Muscle layer of colon (tissue), 2 donors: ENCODE measurements around the gene ZNF329.
"Not testable (repeated sequence)": the region's sequence is repeated elsewhere in the genome, so short reads cannot be mapped to it uniquely, and the experiment has no call there.

ENCODE experiments used
- H3K27ac ChIP-seq: one replicate; pipeline ENCODE4 v1.7.0; 2013; ENCODE audit warnings: low read depth, mild to moderate bottlenecking, low read length, moderate library complexity
- H3K27me3 ChIP-seq, 2 donors: one replicate each; pipeline ENCODE4 v1.7.0; 2013; ENCODE audit warnings: low read length in 2 of 2, mild to moderate bottlenecking in 2 of 2; ENCODE audit not compliant: insufficient read depth in 2 of 2, control insufficient read depth in 1 of 2
- H3K36me3 ChIP-seq: one replicate; pipeline ENCODE4 v1.7.0; 2013; ENCODE audit warnings: mild to moderate bottlenecking, low read length; ENCODE audit not compliant: insufficient read depth
- H3K4me1 ChIP-seq: one replicate; pipeline ENCODE4 v1.7.0; 2013; ENCODE audit warnings: mild to moderate bottlenecking, low read length; ENCODE audit not compliant: insufficient read depth
- H3K4me3 ChIP-seq, 2 donors: one replicate each; pipeline ENCODE4 v1.7.0; 2013; ENCODE audit warnings: low read length in 2 of 2, low read depth in 1 of 2, mild to moderate bottlenecking in 1 of 2, moderate library complexity in 1 of 2
- H3K9ac ChIP-seq: one replicate; pipeline ENCODE4 v1.7.0; 2013; ENCODE audit warnings: low read length
- H3K9me3 ChIP-seq: one replicate; pipeline ENCODE4 v1.7.0; 2013; ENCODE audit warnings: mild to moderate bottlenecking, low read length
- donor health status: abdominal sarcoma.
- donor health status: Adenocarcinoma of cecum.

The ZNF329 gene

DNA sequence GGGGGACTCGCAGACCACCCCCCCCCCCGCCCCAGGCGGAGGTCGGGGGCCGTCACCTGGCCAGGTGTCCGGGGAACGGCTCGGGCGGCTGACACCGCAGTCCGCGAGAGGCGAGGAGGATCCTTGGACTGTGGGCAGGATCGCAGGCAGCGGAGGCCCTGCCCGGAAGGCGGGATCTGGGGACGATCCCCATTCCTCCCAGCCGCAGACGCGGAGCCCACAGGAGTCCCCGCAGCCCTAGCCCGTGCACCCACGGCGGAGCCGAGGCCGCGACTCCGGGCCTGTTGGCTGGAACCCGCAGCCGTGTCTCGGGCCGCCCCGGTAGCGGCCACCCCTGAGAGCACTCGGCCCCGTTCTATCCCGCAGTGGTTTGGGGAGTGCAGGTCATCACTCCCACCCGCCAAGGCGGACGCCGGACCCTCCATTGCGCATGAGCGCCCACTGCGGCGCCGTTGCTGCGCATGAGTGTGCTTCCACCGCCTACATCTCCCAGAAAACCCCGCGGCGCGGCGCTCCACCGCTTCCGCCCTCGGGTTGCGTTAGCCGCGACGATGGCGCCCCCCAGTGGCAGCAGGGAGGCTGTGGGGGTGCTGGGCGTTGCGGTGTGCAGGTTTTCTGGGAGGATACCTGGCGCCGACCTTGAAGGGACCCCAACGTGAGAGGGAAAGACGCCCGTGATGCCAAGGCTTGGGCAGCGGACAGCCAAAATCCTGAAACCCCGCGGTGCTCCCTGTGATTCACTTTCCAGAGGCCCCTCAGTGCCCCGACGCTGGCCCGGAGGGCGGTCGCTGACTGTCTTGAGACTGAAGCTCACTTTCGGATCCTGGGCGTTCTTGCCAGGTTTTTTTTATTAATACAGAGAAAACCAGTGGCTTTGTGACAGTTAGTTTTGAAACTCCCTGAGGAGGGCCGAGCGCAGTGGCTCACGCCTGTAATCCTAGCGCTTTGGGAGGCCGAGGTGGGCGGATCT is 4.4 kb upstream of the ZNF329 start:
- peak overlapping the region; percentile 77 for H3K27ac ChIP-seq
- H3K27me3 ChIP-seq: no peaks in the 10 kb centered on the region
- H3K36me3 ChIP-seq: no peaks in the 10 kb centered on the region
- no peaks in the 10 kb centered on the region for H3K9me3 ChIP-seq
- peak overlapping the region; percentile 76 for H3K9ac ChIP-seq
- H3K4me3 ChIP-seq: peak overlapping the region; percentile 96 to 97
- H3K4me1 ChIP-seq: peaks cover 20% of the 10 kb centered on the region

GRCh38 chr19:58154287-58154678 is 3.7 kb upstream of the ZNF329 start:
- peak overlapping the region; percentile 77 for H3K27ac ChIP-seq
- H3K4me1 ChIP-seq: peaks cover 26% of the 10 kb centered on the region
- H3K9ac ChIP-seq: peak overlapping the region; percentile 76
- peak overlapping the region; percentile 96 to 97 for H3K4me3 ChIP-seq
- H3K27me3 ChIP-seq: no peaks in the 10 kb centered on the region
- H3K36me3 ChIP-seq: no peaks in the 10 kb centered on the region
- no peaks in the 10 kb centered on the region for H3K9me3 ChIP-seq

- no peaks in the 10 kb centered on the region for H3K36me3 ChIP-seq
- H3K27me3 ChIP-seq: no peaks in the 10 kb centered on the region
- peaks cover 28% of the 10 kb centered on the region for H3K4me1 ChIP-seq
- H3K9ac ChIP-seq: no peak overlapping the region
- H3K4me3 ChIP-seq: peak overlapping the region in 1 of 2 donors; percentile 96
- no peak overlapping the region for H3K27ac ChIP-seq
- no peaks in the 10 kb centered on the region for H3K9me3 ChIP-seq
Observed at GRCh38 chr19:58153386-58153785, 2.8 kb upstream of the ZNF329 start.

- H3K9me3 ChIP-seq, H3K4me3 ChIP-seq, H3K27me3 ChIP-seq, H3K27ac ChIP-seq, H3K36me3 ChIP-seq, H3K9ac ChIP-seq: not testable (repeated sequence)
- H3K4me1 ChIP-seq: peaks cover 15% of the 10 kb centered on the region
Observed at GRCh38 chr19:58147475-58147874, 3.1 kb downstream of the ZNF329 start.

DNA sequence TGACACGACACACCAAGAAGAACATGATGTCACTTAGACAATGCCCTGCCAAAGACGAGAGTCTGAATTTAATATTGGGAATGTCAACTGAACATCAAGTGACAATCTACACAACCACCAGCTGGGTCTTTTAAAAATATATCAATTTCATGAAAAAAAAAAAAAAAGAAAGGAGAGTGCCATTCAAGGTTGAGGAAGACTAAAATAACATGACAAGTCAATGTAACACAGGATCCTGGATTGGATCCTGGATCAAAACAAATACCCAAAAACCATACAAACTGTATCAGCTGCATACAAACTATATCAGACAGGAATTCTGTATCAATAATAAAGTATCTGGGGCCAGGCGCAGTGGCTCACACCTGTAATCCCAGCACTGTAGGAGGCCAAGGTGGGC is 4.7 kb downstream of the ZNF329 start:
- Histone ChIP-seq H3K9me3 (peaks cover 15% of the 10 kb centered on the region), H3K9ac (no peak overlapping the region), H3K27me3 (no peaks in the 10 kb centered on the region), H3K36me3 (peaks cover 17% of the 10 kb centered on the region), H3K4me1 (peaks cover 10% of the 10 kb centered on the region), H3K27ac (no peak overlapping the region), H3K4me3 (no peak overlapping the region)

GRCh38 chr19:58134244-58134643 is 16.3 kb downstream of the ZNF329 start:
- H3K9me3 ChIP-seq: peaks cover 67% of the 10 kb centered on the region
- peaks cover 63% of the 10 kb centered on the region for H3K36me3 ChIP-seq
- no peaks in the 10 kb centered on the region for H3K27me3 ChIP-seq
- no peak overlapping the region for H3K9ac ChIP-seq
- H3K4me1 ChIP-seq: no peaks in the 10 kb centered on the region
- H3K27ac ChIP-seq: no peak overlapping the region
- no peak overlapping the region for H3K4me3 ChIP-seq

GRCh38 chr19:58129284-58129683 is 21.3 kb downstream of the ZNF329 start:
- Histone ChIP-seq H3K9me3 (peaks cover 82% of the 10 kb centered on the region), H3K4me3 (peak overlapping the region; percentile 5 to 46), H3K27ac (no peak overlapping the region), H3K4me1 (no peaks in the 10 kb centered on the region), H3K9ac (no peak overlapping the region), H3K27me3 (no peaks in the 10 kb centered on the region), H3K36me3 (peaks cover 59% of the 10 kb centered on the region)

GRCh38 chr19:58128041-58128685 is 22.4 kb downstream of the ZNF329 start:
- H3K27ac ChIP-seq: no peak overlapping the region
- no peaks in the 10 kb centered on the region for H3K4me1 ChIP-seq
- no peaks in the 10 kb centered on the region for H3K27me3 ChIP-seq
- H3K36me3 ChIP-seq: peaks cover 48% of the 10 kb centered on the region
- H3K4me3 ChIP-seq: peak overlapping the region; percentile 36 to 46
- H3K9ac ChIP-seq: no peak overlapping the region
- H3K9me3 ChIP-seq: peaks cover 77% of the 10 kb centered on the region

DNA sequence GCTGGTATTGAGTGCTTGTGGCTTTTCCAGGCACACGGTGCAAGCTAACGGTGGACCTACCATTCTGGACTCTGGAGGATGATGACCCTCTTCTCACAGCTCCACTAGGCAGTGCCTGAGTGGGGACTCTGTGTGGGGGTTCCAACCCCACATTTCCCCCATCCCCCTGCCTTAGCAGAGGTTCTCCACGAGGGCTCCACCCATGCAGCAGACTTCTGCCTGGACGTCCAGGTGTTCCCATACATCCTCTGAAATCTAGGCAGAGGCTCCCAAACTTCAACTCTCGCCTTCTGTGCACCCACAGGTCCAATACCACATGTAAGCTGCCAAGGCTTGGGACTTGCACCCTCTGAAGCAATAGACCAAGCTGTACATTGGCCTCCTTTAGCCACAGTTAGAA is 27.2 kb downstream of the ZNF329 start:
- Histone ChIP-seq H3K36me3 (peaks cover 10% of the 10 kb centered on the region), H3K4me1 (no peaks in the 10 kb centered on the region), H3K9me3 (peaks cover 69% of the 10 kb centered on the region), H3K9ac (no peak overlapping the region), H3K27me3 (peaks cover 0 to 1% of the 10 kb centered on the region in 2 donors), H3K27ac (no peak overlapping the region), H3K4me3 (no peak overlapping the region)

DNA sequence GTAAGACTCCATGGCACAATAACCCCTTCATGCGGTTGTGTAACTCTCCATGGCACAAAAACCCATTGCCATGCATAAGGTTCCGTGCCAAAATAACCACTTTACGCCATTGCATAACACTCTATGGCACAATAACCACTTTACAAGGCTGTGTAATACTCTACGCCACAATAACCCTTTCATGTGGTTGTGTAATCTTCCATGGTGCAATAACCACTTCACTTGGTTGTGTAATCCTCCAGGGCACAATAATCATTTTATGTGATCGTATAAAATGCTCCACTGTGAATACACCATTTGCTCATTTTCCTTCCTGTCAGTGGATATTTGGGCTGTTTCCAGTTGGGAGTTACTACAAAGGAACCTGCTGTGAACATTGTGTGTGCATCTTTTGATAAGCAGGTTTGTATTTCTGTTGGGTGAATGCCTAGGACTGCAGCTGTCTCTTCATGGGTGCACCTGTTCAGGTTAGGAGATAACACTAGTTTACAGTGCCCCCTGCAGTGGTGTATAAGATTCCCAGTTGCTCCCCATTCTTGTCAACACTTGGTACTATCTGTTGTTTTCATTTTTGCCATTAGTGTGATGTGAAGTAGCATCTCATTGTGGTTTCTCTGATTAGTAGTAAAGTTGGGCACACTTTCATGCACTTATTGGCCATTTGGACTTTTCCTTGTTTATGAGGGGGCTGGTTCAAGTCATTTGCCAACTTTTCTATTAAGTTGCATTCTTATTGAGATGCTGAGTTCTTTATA is 31.4 kb downstream of the ZNF329 start:
- Histone ChIP-seq H3K27ac (no peak overlapping the region), H3K9me3 (peaks cover 34% of the 10 kb centered on the region), H3K36me3 (no peaks in the 10 kb centered on the region), H3K27me3 (peaks cover 0 to 12% of the 10 kb centered on the region in 2 donors), H3K4me3 (no peak overlapping the region), H3K9ac (no peak overlapping the region), H3K4me1 (no peaks in the 10 kb centered on the region)
